Endothelial cell (in vitro differentiated cells): ENCODE measurements around the gene CLDN15. TPM values are rescaled to one million over a fixed set of nuclear protein-coding genes. Genes with fewer than 3 reads are reported as not detected.
"Not testable (repeated sequence)": the region's sequence is repeated elsewhere in the genome, so short reads cannot be mapped to it uniquely, and the experiment has no call there.

Experiments used
- DNase-seq: peaks from one replicate; pipeline ENCODE4 v3.0.0; 2021; ENCODE audit warnings: low spot score
- H3K27ac Mint-ChIP-seq: one replicate; pipeline ENCODE4 v1.8.0; 2021; ENCODE audit warnings: mixed read lengths, inconsistent platforms; ENCODE audit not compliant: unreplicated experiment
- H3K27me3 Mint-ChIP-seq: one replicate; pipeline ENCODE4 v1.8.0; 2021; ENCODE audit warnings: mild to moderate bottlenecking, moderate library complexity, mixed read lengths, inconsistent platforms; ENCODE audit not compliant: unreplicated experiment
- H3K36me3 Mint-ChIP-seq: one replicate; pipeline ENCODE4 v1.8.0; 2021; ENCODE audit warnings: mild to moderate bottlenecking, low read depth, mixed read lengths, inconsistent platforms; ENCODE audit not compliant: unreplicated experiment
- H3K4me1 Mint-ChIP-seq: one replicate; pipeline ENCODE4 v1.8.0; 2021; ENCODE audit warnings: mild to moderate bottlenecking, mixed read lengths, inconsistent platforms; ENCODE audit not compliant: unreplicated experiment
- H3K4me3 Mint-ChIP-seq: one replicate; pipeline ENCODE4 v1.8.0; 2021; ENCODE audit warnings: mild to moderate bottlenecking, mixed read lengths, inconsistent platforms; ENCODE audit not compliant: unreplicated experiment
- H3K9me3 Mint-ChIP-seq: one replicate; pipeline ENCODE4 v1.8.0; 2021; ENCODE audit warnings: mixed read lengths, inconsistent platforms; ENCODE audit not compliant: unreplicated experiment
- CTCF ChIP-seq: fragments of 200-600 bp; sonication (generic); IDR thresholded peaks from one replicate; pipeline ENCODE4 v1.5.0; 2021; ENCODE audit warnings: antibody characterized with exemption; ENCODE audit not compliant: unreplicated experiment
- total RNA-seq: library from RNA; stranded (reverse); fragmentation: NEBNext Ultra II Directional; extraction: Animal tissue kit (Norgen Biotek cat#: 25700); gene quantifications from one replicate; pipeline ENCODE4 v1.2.1, GENCODE V29; 2021; ENCODE audit not compliant: unreplicated experiment

The CLDN15 gene
- total RNA-seq, 1 donor from 2014 or later: 10.5 TPM

DNA sequence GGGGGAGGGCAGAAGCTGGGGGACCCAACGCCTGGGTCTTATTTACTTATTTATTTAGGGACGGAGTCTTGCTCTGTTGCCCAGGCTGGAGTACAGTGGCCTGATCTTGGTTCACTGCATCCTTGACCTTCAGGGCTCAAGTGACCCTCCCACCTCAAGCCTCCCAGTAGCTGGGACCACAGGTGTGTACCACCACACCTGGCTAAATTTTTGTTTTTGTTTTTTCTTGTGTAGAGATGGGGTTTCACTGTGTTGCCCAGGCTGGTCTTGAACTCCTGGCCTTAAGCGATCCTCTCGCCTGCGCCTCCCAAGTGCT lies 35.0 kb downstream of the CLDN15 start:
- H3K9me3 Mint-ChIP-seq: no peaks in the 10 kb centered on the region
- TF ChIP-seq CTCF: no peak
- no peak for DNase-seq
- H3K4me3 Mint-ChIP-seq: no peak overlapping the region
- no peaks in the 10 kb centered on the region for H3K36me3 Mint-ChIP-seq
- no peaks in the 10 kb centered on the region for H3K4me1 Mint-ChIP-seq
- no peak overlapping the region for H3K27ac Mint-ChIP-seq
- peaks cover 11% of the 10 kb centered on the region for H3K27me3 Mint-ChIP-seq

DNA sequence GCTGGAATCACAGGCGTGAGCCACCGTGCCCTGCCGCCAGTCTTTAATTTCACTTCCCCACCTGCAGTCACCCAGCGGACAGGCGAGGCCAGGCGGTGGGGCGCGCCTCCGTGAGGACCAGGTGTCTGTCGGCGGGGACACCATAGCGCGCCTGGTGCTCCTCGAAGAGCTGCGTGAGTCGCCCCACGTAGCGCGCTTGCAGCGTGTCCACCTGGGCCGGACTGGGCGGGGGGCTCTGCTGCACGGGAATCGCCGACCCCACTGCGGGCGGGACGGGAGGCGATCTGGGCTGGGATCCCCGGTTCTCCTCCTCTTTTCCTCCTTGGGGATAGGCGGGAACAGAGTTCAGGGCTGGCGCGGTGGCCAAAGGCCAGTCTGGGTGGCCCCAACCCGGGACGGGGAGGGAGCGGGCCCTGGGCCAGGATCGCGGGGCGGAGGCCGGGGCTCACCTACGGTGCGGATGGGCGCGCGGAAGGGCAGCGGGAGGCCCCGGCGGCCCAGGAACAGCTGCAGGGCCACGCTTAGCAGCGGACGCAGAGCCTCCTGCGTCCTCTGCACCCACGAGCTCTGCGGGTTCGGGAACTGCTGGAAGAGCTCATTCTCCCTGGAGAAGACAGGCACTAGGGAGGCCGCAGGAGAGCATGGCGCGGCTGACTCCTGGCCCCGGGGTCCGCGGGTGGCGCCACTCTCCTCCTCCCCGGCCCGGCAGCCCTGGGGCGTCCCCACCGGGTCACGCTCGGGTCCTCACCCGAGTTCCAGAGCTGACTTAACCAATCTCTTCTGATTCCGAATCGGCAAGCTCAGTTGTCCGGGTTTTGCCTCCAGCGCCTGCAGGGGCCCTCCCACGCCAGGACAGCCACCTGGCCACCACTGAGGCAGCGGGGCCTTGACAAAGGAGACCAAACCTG lies 35.7 kb downstream of the CLDN15 start:
- no peaks in the 10 kb centered on the region for H3K36me3 Mint-ChIP-seq
- H3K9me3 Mint-ChIP-seq: no peaks in the 10 kb centered on the region
- no peak overlapping the region for H3K4me3 Mint-ChIP-seq
- peak; percentile 19 for DNase-seq
- no peak overlapping the region for H3K27ac Mint-ChIP-seq
- no peak for TF ChIP-seq CTCF
- no peaks in the 10 kb centered on the region for H3K4me1 Mint-ChIP-seq
- peaks cover 13% of the 10 kb centered on the region for H3K27me3 Mint-ChIP-seq

- H3K4me3 Mint-ChIP-seq: no peak within 1 kb of the TSS
- TF ChIP-seq CTCF: no peak
- H3K36me3 Mint-ChIP-seq: no peaks in the 10 kb centered on the region
- no peak for DNase-seq
- H3K9me3 Mint-ChIP-seq: no peaks in the 10 kb centered on the region
- H3K4me1 Mint-ChIP-seq: no peaks in the 10 kb centered on the region
- no peak within 1 kb of the TSS for H3K27ac Mint-ChIP-seq
- H3K27me3 Mint-ChIP-seq: peaks cover 12% of the 10 kb centered on the region
Observed at GRCh38 chr7:101200862-101201599, 36.6 kb downstream of the CLDN15 start, which contains the start of gene MOGAT3. Gene MOGAT3 (minus strand): TSS chr7:101201036. CDS start chr7:101200854, 182 bp downstream.

DNA sequence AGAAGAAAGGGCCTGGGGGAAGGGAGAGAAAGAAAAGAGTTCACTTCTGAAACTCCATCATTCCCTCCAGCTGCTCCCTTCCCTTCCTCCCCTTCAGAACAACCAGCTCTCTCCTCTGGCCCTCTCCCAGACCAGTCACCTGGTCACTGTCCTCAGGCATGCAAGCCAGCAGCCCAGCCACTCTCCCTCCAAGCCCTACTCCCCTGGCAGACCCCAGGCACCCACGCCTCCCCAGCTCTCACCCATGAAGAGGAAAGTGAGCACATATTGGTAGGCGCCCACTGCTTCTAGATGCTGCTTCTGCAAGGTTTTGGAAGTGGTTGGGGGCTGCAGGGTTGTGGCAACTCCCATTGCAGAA lies 37.1 kb downstream of the CLDN15 start:
- peaks cover 12% of the 10 kb centered on the region for H3K27me3 Mint-ChIP-seq
- H3K36me3 Mint-ChIP-seq: no peaks in the 10 kb centered on the region
- no peak for DNase-seq
- no peaks in the 10 kb centered on the region for H3K9me3 Mint-ChIP-seq
- no peaks in the 10 kb centered on the region for H3K4me1 Mint-ChIP-seq
- H3K27ac Mint-ChIP-seq: no peak overlapping the region
- TF ChIP-seq CTCF: no peak
- H3K4me3 Mint-ChIP-seq: no peak overlapping the region

- H3K27me3 Mint-ChIP-seq: peaks cover 12% of the 10 kb centered on the region
- not testable (repeated sequence) for DNase-seq
Observed at GRCh38 chr7:101199522-101199921, 38.1 kb downstream of the CLDN15 start.

More at GRCh38 chr7:101199522-101199921, 38.1 kb downstream of the CLDN15 start:
- H3K27ac Mint-ChIP-seq, H3K9me3 Mint-ChIP-seq, H3K4me1 Mint-ChIP-seq, H3K36me3 Mint-ChIP-seq, H3K4me3 Mint-ChIP-seq: not testable (repeated sequence)
